RWPE2 (cell line): Measurements from ENCODE around the gene ELL.
"Not testable (repeated sequence)": the region's sequence is repeated elsewhere in the genome, so short reads cannot be mapped to it uniquely, and the experiment has no call there.

Experiments
- ATAC-seq: fragments of 200-7000 bp; cut with Tn5 transposase; 3 replicates; pipeline ENCODE4 v1.9.1; 2021; ENCODE audit warnings: low read depth
- DNase-seq: peaks from one replicate; pipeline ENCODE4 v3.0.0-alpha.2; 2020; ENCODE audit warnings: low spot score
- H3K27ac ChIP-seq: fragments of 450-650 bp; 2 replicates; pipeline ENCODE4 v1.5.1; 2017; ENCODE audit warnings: mild to moderate bottlenecking; ENCODE audit not compliant: poor library complexity, severe bottlenecking
- H3K27me3 ChIP-seq: fragments of 250-450 bp; sonication (Bioruptor Pico); 2 replicates; pipeline ENCODE4 v1.5.1; 2021; ENCODE audit warnings: mild to moderate bottlenecking, moderate library complexity; ENCODE audit not compliant: insufficient read depth, poor library complexity, severe bottlenecking
- H3K36me3 ChIP-seq: fragments of 250-450 bp; sonication (Bioruptor Pico); 2 replicates; pipeline ENCODE4 v1.5.1; 2020; ENCODE audit warnings: low read depth, mild to moderate bottlenecking, moderate library complexity
- H3K4me1 ChIP-seq: fragments of 250-450 bp; sonication (Bioruptor Pico); 2 replicates; pipeline ENCODE4 v1.5.1; 2021; ENCODE audit warnings: mild to moderate bottlenecking, moderate library complexity; ENCODE audit not compliant: insufficient read depth, poor library complexity, severe bottlenecking
- H3K4me3 ChIP-seq: fragments of 250-450 bp; sonication (Bioruptor Pico); 2 replicates; pipeline ENCODE4 v1.5.1; 2021; ENCODE audit warnings: mild to moderate bottlenecking, moderate library complexity; ENCODE audit not compliant: severe bottlenecking
- H3K9me3 ChIP-seq: fragments of 250-450 bp; sonication (Bioruptor Pico); 2 replicates; pipeline ENCODE4 v1.5.1; 2021; ENCODE audit warnings: mild to moderate bottlenecking, moderate library complexity; ENCODE audit not compliant: severe bottlenecking
- CTCF ChIP-seq: fragments of 450-650 bp; IDR thresholded peaks from one replicate; pipeline ENCODE4 v1.5.1; 2017; ENCODE audit warnings: mild to moderate bottlenecking, moderate library complexity; ENCODE audit not compliant: poor library complexity, severe bottlenecking

ELL gene

GRCh38 chr19:18543814-18544475, 22.1 kb upstream of the ELL start:
- Histone ChIP-seq H3K27ac (peak overlapping the region; percentile 78), H3K9me3 (no peaks in the 10 kb centered on the region), H3K27me3 (no peaks in the 10 kb centered on the region), H3K4me3 (peak overlapping the region; percentile 53), H3K4me1 (no peaks in the 10 kb centered on the region), H3K36me3 (peaks cover 24% of the 10 kb centered on the region)
- DNase-seq (no peak), ATAC-seq (peak; percentile 69)
- TF ChIP-seq CTCF = peak; percentile 16

GRCh38 chr19:18542941-18543813, 21.3 kb upstream of the ELL start, which contains the start of gene FKBP8:
Gene FKBP8, minus strand, starts transcription at chr19:18543573. Its CDS starts 1,603 bp downstream, at chr19:18541970.
- no peak for TF ChIP-seq CTCF
- peak within 1 kb of the TSS; percentile 78 for H3K27ac ChIP-seq
- DNase-seq (peak; percentile 91), ATAC-seq (peak; percentile 97)
- H3K27me3 ChIP-seq = no peaks in the 10 kb centered on the region
- no peaks in the 10 kb centered on the region for H3K4me1 ChIP-seq
- peak within 1 kb of the TSS; percentile 53 for H3K4me3 ChIP-seq
- no peaks in the 10 kb centered on the region for H3K9me3 ChIP-seq
- peaks cover 24% of the 10 kb centered on the region for H3K36me3 ChIP-seq

- H3K36me3 ChIP-seq = peaks cover 30% of the 10 kb centered on the region
- no peaks in the 10 kb centered on the region for H3K4me1 ChIP-seq
- H3K4me3 ChIP-seq = peak overlapping the region; percentile 53
- no peak for TF ChIP-seq CTCF
- no peak for ATAC-seq
- peak overlapping the region; percentile 78 for H3K27ac ChIP-seq
- no peaks in the 10 kb centered on the region for H3K27me3 ChIP-seq
- no peaks in the 10 kb centered on the region for H3K9me3 ChIP-seq
- DNase-seq = no peak
Observed at GRCh38 chr19:18541992-18542940, 20.4 kb upstream of the ELL start.

GRCh38 chr19:18541258-18541991, 19.6 kb upstream of the ELL start:
- DNase-seq = no peak
- Histone ChIP-seq H3K36me3 (peaks cover 39% of the 10 kb centered on the region), H3K27me3 (no peaks in the 10 kb centered on the region), H3K27ac (no peak overlapping the region), H3K4me3 (peak overlapping the region; percentile 53), H3K9me3 (no peaks in the 10 kb centered on the region), H3K4me1 (no peaks in the 10 kb centered on the region)
- no peak for TF ChIP-seq CTCF
- ATAC-seq = no peak

GRCh38 chr19:18540200-18540599, 18.3 kb upstream of the ELL start:
- peaks cover 45% of the 10 kb centered on the region for H3K36me3 ChIP-seq
- H3K9me3 ChIP-seq, ATAC-seq, H3K4me1 ChIP-seq, H3K27me3 ChIP-seq, DNase-seq, H3K4me3 ChIP-seq, H3K27ac ChIP-seq: not testable (repeated sequence)
